Measurements from ENCODE around the gene CNOT6L. TPM values are rescaled to one million over a fixed set of nuclear protein-coding genes. Genes with fewer than 3 reads are reported as not detected.

Gene CNOT6L
- total RNA-seq, 1 experiment from 2014 or later = 3.1 TPM

- peak; percentile 83 for DNase-seq (ENCODE audit: low read depth, low spot score)
- in situ Hi-C loops (cut with HindIII; ENCODE audit: low pct_unique_long_range_greater_than_20kb, low sequenced_read_pairs) = no loop called here
Observed at GRCh38 chr4:77697860-77698590, 121.1 kb downstream of the CNOT6L start.

DNA sequence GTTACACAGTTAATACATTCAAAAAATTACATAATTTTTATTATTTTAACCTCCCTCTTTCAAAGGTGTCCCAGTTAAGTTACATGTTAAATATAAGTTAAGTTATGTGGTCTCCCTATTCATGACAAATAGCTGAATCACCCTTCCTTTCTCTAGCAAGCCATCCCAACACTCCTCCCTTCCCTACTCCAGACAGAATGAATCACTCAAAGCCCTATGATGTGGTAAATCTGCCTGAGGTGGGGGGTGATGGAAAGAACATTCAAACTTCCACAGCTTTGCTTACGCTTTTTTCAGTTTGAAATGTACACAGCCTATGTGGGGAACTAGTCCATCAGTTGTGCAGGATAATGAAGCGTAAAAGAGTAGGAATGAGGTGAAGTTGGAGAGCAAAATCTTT lies 123.4 kb downstream of the CNOT6L start:
- DNase-seq (ENCODE audit: low read depth, low spot score) = peak; percentile 27
- in situ Hi-C loops (cut with HindIII; ENCODE audit: low pct_unique_long_range_greater_than_20kb, low sequenced_read_pairs) = no loop called here

DNA sequence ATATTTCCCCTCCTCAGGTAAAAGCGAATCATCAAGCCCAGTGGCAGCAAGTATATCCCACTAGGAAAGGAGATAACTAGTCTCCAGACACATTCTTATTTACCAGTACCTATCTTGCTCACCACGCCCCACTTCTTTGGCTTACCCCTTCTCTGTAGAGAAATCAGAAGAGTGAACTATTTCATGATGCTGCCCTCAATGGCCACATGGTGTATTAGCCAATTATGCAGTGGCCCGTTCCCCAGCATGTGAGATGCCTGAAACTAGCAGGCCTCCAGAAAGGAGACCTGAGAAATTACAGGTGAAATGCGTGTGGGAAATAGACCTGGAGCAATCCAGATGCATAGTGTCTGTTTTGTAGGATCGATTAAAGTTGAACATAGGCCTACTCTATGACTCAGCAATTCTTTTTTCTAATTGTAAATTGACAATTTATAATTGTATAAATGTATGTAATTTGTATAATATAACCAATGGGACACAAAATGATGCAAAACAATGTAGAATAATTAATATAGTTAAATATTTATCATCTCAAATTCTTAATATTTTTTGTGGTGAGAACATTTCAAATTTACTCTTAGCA lies 126.2 kb downstream of the CNOT6L start:
- no peak for DNase-seq (ENCODE audit: low read depth, low spot score)
- in situ Hi-C loops (cut with HindIII; ENCODE audit: low pct_unique_long_range_greater_than_20kb, low sequenced_read_pairs) = no loop called here

DNA sequence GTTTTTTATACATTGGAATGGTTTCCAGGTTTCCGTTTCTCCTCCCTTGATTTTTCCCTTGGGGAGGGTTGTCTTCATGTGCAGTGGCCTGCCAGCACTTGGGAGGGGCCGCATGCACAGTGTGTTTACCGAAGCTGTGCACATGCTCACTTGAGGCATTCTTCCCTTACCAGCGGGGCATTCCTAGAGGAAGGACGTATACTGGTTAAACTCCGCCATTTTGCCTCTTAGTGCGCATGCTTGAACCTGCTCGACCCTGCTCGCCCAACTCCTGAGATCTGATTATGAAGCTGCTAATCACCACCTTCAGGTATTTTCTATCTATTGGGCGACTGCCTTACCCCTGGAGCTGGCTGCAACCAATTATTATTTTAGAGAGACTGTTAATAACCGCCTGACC lies 137.4 kb downstream of the CNOT6L start:
- in situ Hi-C loops (cut with HindIII; ENCODE audit: low pct_unique_long_range_greater_than_20kb, low sequenced_read_pairs) = no loop called here
- no peak for DNase-seq (ENCODE audit: low read depth, low spot score)

DNA sequence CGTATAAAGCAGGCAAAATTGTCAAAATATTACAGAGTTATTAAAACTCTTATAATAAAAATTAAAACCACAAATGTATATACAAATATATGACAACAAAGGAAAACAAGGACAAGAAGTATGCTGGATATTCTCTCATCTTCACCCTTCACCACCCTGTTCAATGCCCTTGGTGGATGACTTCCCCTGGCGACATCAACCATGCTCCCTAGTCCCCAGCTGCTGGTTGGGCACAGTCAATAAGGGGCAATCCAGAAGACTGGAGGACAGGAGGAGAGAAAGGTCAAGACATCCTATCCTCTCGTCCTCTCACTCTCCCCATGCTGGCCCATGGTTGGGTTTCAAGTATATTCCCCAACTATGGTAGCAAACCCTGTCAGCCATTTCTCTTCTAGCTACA lies 142.3 kb downstream of the CNOT6L start:
- DNase-seq (ENCODE audit: low read depth, low spot score) = no peak
- in situ Hi-C loops (cut with HindIII; ENCODE audit: low pct_unique_long_range_greater_than_20kb, low sequenced_read_pairs) = no loop called here

GRCh38 chr4:77671051-77671450 lies 148.1 kb downstream of the CNOT6L start:
- no peak for DNase-seq (ENCODE audit: low read depth, low spot score)
- in situ Hi-C loops (cut with HindIII; ENCODE audit: low pct_unique_long_range_greater_than_20kb, low sequenced_read_pairs) = no loop called here

DNA sequence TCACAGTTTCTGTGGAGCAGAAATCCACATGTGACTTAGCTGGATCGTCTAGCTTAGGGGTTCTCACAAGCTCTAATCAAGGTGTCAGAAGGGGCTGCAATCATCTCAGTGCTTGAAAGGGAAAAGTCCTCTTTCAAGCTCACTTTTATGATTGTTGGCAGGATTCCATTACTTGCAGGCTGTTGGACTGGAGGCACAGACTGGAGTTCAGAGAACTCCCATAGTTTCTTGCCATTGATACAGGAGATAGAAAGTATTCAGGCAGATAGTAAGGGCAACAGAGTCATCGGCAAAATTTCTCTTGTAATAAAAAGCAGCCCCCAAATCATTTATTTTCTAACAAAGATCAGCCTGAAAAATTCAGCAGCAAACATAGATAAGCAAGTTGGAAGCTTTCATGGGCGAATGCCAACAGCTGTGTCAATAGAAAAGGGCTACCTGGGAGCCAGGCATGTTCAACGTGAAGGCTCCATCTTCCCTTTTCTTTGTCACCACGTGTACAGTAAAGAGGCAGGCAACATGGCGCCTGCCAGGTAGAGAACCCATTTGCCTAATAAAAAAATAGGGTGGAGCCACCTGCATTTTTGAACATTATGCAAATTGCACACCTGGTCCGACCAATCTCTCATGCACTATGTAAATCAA lies 149.1 kb downstream of the CNOT6L start:
- no peak for DNase-seq (ENCODE audit: low read depth, low spot score)
- in situ Hi-C loops (cut with HindIII; ENCODE audit: low pct_unique_long_range_greater_than_20kb, low sequenced_read_pairs) = no loop called here

- in situ Hi-C loops (cut with HindIII; ENCODE audit: low pct_unique_long_range_greater_than_20kb, low sequenced_read_pairs) = no loop called here
Observed at GRCh38 chr4:77665381-77666069, 153.6 kb downstream of the CNOT6L start.

More at GRCh38 chr4:77665381-77666069, 153.6 kb downstream of the CNOT6L start:
- no peak for DNase-seq (ENCODE audit: low read depth, low spot score)

Small RNAs within 50 kb of the gene (small RNA-seq; reads per million reads assigned to genes)
- 0 reads per million in 2 experiments for gene AC112225.1
- 0 to 0.04 reads per million in 2 experiments for gene RF00612

Other genes with a start within 250 kb of the CNOT6L start
- not detected in 2 replicates for gene CXCL13, start 213.5 kb downstream of the CNOT6L start, total RNA-seq (2014; rRNA removed; shearing (Covaris generic))
- gene MRPL1, start 43.5 kb upstream of the CNOT6L start, total RNA-seq (2014; rRNA removed; shearing (Covaris generic)) = 19.8 and 24.0 TPM in 2 replicates
- gene FRAS1, start 238.0 kb upstream of the CNOT6L start, total RNA-seq (2014; rRNA removed; shearing (Covaris generic)) = 0.19 and 0.24 TPM in 2 replicates